Hepatic stellate cell (primary cell): ENCODE measurements around the gene PPP1R1C.
"Not testable (repeated sequence)": the region's sequence is repeated elsewhere in the genome, so short reads cannot be mapped to it uniquely, and the experiment has no call there.

ENCODE experiments used
- DNase-seq: peaks from one replicate; pipeline ENCODE4 v3.0.0; 2011; ENCODE audit warnings: low spot score

PPP1R1C gene

DNA sequence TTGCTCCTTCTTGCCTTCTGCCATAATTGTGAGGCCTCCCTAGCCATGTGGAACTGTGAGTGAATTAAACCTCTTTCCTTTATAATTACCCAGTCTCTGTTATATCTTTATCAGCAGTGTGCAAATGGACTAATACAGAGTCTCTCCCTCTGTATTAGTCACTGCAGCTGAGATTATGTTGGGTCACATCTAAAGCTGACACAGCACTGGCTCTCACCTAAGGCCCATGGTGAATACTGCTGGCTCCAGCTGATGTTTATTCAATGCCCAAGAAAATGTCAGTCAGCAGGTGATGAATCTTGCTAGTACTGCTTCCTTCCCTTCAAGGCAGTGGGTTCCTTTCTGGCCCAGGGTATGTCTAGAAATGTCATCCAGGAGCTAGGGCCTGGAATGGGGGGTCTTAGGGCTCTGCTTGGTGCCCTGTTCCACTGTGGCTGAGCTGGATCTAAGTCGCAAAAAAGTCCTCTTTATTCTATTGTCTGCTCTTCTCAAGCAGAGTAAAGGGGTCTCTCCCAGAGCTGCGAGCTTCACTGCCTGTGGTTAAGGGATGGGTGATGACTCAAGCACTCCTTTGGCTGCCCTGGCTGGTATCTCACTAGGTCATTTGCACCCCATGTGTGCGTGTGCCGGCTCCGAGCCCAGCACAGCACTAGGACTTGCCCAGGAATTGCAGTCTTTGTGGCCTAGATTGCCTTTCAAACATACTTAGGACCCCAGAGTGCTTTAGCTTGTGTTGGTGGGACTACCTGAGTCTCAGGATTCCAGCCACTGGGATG is 29.9 kb downstream of the PPP1R1C start:
- DNase-seq, result no peak

DNA sequence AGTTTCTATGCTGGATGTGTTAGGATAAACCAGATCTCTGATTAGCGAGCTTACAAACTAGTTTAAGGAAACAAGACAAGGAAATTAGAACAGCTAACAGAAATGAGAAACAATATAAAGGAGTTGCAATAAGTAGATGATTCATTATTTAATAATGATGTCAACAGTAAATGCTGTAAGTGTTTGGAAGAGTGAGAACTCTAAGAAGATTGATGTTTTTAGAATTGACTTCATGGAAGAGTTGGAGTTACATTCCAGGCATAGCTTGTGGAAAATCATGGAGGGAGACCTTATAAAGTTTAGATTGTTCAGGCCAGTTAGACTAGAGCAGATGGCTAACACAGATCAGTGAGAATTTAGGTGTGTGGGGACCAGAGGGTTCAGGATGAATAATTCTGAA is 32.6 kb downstream of the PPP1R1C start:
- DNase-seq, result no peak

DNA sequence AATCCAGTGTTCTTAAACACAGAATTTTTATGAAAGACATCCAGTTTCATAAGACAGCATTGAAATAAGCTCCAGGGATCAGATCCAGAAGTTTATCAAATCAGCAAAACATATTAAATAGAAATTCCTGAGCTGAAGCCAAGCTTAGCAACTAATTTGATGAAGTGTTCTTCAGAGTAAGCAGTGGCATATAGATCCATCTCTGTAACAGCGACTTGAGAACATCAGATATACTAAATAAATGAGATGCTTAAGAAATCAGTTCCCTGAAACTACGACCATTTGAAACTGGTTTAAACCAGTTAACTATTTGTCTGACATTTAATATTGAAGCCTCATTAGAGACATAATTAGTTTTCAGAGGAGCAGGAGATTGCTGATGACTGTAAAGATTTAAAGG is 34.1 kb downstream of the PPP1R1C start:
- no peak for DNase-seq

DNA sequence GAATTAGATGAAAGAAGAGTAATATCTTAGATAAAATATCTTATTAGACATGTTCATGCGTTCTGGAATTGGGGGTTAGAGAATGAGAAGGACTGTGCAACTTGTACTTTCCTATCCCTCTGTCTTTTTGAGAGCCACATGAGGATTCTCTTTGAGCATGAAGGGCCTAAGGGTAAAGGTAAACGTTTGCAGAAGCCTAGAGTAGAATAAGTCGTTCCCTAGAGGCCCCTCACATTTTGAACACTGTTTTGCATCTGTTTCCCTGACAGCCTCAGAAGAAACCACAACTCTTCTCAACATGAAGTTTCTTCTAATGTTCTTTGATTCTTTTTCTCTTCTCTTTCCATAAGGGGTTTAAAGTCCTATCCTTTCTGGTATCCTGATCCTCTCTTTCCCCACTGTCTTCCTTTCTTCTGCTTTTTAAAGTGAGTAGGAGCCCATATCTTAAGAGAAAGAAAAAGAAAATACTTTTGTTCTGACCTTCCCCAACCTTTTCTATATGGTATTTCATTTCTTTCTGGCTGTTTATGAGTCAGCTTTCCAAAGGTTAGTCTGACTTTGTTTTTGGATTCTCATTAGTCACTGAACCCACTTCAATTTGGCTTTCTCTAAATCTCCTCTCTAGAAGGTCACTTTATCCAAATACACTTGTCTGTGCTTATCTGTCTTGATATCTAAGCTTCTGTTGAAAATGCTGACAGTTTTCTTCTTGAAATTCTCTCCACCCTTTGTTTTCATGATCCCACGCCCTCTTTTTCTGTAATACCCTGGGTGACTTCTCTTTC is 34.8 kb downstream of the PPP1R1C start:
- peak; percentile 22 for DNase-seq

DNA sequence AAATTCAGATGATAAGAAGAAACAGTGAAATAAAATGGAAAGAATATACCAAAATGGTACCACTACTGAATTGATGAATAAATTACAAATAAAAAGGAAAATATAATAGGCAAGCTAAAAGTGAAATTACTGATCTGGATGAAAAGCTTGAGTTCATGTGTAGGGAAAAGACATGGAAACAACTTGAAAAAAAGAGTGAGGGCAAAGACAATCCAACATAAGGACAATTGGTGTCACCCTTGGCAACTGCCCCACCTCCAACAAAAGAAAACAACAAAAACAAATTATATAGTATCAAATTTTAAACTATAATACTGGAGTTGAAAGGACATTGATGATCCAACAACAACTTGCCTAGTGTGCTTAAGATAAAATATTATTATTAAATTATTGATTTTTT is 37.6 kb downstream of the PPP1R1C start:
- no peak for DNase-seq

DNA sequence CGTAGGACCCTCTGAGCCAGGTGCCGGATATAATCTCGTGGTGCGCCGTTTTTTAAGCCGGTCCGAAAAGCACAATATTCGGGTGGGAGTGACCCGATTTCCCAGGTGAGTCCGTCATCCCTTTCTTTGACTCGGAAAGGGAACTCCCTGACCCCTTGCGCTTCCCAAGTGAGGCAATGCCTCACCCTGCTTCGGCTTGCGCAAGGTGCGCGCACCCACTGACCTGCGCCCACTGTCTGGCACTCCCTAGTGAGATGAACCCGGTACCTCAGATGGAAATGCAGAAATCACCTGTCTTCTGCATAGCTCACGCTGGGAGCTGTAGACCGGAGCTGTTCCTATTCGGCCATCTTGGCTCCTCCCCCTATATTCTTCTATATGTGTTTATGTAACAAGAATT is 45.2 kb downstream of the PPP1R1C start:
- DNase-seq, result not testable (repeated sequence)

DNA sequence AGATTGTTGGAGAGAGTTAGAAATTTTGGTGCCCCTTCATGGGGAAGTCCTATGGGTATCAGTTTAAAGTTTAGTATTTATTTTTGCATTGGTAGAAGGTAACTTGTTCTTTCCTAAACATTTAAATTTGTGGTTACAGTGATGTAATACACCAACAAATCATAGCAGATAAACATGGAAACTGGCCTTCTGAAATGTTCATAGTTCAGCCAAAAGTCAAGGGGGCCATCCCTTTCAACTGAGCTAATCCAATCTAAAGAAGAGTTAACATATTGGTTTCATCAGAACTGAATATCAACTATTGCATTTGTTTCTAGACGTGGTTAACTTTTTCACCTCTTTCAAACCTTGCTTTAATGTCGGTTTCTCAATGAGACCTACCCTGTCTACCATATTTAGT is 46.3 kb downstream of the PPP1R1C start:
- no peak for DNase-seq

DNA sequence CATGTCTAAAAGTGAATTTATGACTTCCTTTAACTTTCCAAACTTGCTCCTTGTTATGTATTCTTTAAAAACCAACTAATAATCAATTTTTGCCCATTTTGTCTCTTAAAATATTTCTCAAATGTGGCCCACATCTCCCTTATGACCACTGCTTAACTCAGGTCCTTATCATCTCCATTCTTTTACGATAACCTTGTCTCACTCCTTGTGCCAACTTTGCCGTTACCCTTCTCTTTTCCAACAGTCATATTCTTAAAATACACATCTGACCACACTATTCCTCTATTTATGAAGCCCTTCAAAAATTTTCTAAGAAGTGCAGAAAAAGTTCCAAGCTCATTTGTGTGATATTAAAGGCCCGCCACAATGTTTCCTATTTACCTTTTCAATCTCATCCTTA is 47.8 kb downstream of the PPP1R1C start:
- no peak for DNase-seq

DNA sequence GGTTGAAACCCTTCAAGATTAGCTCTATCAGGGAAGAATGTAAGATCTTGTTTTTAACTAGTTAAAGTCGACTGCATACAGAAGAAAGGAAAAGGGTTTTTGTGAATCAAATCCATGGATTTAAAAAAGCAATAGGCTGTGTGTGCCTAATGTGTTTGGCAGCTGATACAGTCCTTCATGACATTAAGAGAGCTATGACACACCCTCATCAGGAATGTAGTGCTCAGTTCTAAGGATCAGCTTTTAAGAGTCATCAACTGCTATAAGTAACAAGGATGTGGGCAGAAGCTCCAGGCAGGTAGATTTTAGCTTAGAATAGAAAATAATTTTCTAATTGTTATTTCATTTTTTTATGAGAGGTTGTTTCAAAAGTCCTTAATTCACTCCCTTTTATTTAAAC is 52.9 kb downstream of the PPP1R1C start:
- peak; percentile 44 for DNase-seq

DNA sequence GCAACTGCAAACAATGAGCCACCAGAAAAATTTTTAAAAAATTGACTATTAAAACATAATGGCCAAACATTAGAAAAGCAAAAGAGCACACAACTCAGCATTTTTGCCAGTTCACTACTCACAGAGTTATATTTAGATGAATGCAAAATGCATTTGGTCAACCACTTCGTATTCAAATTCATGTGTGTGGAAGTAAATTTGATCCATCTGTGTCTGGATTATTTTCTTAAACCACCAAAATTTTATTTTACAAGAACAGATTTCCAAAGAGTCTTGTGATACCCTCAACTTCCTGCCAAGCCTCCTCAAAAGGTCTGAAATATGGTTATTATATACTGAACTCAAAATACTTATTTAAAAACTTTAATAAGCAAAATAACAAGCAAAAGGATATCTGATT is 57.4 kb downstream of the PPP1R1C start:
- DNase-seq, result no peak

DNA sequence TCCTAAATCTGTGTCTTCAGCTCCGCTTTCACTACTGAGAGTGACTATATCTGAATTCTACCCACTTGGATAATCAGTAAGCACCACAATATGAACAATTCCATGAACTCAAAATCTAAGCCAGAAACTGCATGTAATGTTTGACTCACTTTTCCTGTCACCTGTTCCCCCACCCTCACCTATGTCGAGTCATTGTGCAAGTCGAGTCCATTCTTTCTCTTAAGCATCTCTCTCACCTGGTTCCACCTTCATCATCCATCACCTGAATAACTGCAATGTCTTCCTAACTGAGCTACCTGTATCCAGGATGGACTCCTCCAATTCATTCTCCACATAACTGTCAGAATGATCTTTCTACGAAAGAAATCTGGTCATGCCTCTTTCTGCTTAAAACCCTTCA is 58.2 kb downstream of the PPP1R1C start:
- DNase-seq, result no peak

DNA sequence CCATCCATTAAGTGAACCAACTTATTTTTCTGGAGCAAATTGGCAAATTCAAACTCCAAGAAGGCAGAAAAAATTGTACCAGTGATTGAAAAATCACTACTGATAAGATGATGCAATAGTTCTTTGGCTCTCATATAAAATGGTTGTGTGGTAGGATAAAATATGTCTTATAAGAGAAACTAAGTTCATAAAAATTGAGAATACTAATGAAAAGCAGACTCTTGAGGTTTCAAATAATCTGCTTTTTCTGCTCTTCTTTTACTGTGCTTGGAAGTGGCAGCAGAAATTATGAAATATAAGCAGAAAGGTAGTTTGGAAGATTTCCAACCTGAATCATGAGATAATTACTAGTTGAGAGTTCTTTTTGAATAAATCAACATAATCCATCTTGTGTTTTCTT is 61.9 kb downstream of the PPP1R1C start:
- no peak for DNase-seq

DNA sequence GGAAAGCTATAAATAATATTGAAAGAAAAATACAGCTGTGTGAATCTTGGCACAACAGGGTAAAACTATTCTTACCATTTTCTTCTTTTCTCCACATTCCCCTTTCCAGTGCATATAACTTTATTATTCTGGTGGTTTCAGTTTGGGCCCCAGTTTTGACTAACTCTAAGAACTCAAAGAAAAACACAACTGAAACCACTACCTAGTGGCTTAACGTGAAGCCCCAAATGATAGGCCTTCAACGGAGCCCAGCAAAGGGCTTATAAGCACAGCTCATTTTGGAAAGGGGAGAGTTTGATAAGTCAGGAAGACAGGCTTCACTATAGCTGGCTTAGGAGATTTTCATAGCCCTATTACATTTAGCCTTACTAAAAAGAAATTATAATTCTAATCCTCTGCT is 62.4 kb downstream of the PPP1R1C start:
- no peak for DNase-seq

DNA sequence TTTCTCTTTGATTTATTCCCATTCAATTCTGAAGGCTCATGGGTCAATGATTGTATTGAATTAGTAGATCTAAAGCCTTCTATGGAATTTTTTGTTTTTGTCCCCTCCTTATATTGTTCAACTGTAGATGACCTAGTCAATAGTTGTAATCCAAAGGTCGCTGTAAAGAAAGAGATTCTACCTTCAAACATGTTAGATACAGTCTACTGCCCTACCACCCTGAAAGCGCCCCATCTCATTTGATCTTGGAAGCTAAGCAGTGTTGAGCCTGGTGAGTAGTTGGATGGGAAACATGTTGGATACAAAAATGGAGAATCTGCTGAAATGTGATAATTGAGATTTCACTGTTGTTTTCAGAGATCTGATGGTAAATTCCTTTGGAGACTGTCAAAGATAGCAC is 63.0 kb downstream of the PPP1R1C start:
- DNase-seq, result no peak

DNA sequence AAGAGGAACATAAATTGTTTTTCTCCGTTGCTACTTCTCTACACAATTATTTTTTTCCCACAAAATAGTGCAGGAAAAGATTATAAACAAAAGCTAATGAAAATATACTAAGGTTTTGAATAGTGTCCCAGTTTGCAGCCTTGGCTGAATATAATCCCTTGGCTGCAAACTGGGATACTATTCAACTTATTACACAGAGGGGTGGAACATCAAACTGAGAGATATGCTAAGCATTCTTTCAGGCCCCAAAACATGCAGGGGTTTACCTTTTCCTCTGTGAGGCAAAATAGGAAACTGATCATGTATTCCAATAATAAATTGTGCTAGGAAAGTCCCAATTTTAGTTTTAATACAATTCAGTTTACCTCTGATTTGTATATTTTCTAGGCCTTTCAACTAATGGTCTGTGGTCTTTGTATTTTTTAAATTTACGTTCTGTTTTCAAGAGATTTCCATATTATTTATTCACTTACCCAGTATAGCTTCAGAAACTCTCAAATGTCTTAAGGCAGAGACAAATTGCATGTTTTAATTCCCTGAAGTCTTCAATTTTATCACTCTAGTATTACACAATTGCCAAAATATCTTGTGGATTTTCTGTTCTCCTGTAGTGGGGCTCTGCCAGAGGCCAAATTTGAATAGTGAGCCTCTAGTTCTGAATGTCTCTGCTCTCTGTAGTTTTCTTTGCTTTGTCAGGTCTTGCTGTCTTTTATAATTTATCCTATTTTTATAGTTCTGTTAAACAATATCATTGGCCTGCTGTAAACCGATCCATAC is 63.9 kb downstream of the PPP1R1C start:
- no peak for DNase-seq

DNA sequence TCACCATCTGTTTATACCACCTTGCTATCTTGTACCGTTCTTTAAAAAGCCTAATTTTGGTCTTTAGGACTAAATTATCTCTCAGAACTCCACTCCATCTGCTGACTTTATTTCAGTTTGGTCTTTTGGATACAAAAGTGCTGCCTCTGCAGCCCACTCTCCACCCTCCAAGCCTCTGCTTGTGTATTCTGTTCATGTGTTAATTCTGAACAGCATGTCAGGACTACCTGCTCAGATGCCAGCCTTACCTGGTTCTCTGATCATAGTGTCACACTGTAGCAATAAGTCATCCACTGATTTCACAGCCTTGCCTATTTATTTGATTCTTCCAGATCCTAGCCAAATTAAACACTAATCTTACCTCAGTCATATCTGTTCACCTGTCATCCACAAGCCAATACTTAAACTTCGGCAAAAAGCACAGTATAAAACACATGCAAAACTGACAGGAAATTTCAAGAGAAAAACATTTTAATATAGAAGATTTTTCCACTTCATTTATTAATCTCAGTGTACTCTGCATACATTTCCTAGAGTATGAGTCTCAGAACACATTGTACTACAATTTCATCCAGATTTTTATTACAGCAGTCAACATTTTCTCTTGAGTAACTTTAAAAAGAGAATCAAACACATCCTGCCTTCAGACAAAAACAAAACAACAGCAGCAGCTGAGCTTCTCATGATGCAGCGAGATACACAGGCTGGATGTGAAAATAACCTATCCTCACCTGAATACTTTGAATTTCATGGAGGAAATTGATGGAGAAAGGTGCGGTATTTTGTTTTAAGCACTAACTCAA is 64.9 kb downstream of the PPP1R1C start:
- no peak for DNase-seq

DNA sequence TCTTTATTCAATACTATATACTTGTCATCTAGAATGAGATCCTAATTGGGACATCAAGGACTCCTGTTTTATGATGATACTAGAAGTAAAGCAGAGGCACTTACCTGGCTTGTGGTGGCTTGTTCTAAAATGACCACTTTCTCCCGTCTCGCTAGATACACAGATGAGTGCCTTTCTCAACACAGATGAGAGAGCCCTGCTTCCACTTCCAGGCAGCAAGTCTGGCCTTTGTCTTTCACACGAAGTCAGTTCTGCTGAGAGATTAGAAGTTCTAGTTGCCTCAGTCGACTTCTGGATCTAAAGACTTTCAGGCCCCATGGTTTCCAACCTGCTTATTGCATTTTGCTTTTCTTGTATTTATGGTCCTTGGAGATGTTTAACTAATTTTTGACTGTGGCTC is 70.3 kb downstream of the PPP1R1C start:
- no peak for DNase-seq

DNA sequence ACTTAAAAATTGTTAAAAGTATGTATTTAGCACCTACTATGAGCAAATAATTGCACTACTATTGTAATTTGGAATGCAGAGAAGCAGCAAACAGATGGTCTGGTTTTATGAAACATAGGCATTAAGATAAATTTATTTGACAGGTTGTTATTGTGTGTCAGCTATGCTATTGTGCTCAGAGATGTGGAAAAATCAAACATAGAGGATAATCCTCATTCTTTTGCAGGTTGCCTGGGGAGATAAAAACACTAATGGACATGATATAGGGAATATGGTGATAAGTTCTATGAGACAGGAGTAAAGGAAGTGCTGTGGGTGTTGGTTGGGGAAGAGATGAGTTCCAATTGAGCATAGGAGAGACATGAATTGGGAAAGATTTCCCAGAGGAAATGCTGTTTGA is 71.3 kb downstream of the PPP1R1C start:
- DNase-seq, result no peak

DNA sequence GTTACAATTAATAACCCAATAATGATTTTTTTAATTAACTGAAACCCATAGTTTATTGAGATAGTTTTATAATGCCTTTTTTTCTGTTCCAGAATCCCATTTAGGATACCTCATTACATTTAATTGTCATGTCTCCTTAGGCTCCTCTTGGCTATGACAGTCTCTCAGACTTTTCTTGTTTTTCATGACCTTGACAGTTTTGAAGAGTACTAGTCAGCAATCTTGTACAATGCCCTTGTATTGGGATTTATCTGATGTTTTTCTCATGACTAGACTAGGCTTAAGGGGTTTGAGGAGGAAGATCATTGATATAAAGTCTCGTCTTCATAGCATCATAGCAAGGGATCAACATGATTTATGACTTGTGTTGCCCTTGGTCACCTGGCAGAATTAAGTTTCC is 72.4 kb downstream of the PPP1R1C start:
- no peak for DNase-seq

DNA sequence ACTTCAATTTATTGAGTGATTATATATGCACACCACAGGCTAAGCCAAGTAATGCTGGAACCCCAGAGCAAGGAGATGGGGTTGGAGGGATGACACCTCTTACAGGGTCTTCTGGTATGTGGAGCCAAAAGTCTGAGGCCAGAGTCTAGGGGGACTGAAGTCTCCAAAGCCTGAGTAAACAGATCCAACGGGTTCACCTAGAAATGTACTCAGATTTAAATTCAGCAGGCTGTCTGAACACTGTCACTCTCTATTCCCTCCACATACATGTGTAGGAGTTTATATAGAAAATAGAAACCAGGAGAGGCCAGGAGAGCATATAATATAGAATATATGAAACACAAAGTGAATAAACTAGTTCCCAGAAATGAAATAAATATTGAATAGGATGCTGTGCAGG is 76.1 kb downstream of the PPP1R1C start:
- no peak for DNase-seq

DNA sequence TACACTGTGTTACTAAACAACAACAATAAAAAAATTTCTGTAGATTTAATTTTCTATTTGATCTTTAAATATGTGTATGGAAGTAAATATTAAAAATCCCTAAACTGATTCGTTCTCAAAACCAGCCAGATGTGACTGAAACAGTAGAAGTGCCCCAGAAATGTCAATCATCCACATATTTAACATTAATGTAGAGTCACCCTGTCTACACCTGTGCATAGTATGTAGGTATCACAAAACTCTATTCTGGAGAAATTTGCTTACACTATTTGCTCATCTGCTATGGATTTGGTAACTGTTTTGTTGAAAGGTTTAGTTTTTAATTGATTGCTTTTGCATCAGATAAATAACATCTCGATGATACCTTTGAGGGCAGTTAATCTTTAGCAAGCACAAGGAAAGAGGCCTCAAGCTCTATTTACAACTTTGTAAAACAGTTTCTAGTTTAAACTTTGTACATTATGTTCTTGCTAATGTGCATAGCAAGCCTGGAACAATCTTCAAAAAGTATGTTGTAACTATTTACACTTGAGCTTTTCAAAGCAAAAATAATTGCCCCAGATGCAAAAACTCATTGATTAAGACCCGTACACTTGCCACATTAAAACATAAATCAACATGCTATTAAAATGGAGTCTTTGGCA is 76.8 kb downstream of the PPP1R1C start:
- DNase-seq, result no peak
